NCI-H524 treated with DMSO at 0.1 percent for 48 hours (cell line): ENCODE measurements around the gene MRPS24.
"Not testable (repeated sequence)": the region's sequence is repeated elsewhere in the genome, so short reads cannot be mapped to it uniquely, and the experiment has no call there.

Experiments used
- DNase-seq: peaks from one replicate; lab custom pipeline; 2025; lab: John Stamatoyannopoulos, UW

MRPS24 gene

DNA sequence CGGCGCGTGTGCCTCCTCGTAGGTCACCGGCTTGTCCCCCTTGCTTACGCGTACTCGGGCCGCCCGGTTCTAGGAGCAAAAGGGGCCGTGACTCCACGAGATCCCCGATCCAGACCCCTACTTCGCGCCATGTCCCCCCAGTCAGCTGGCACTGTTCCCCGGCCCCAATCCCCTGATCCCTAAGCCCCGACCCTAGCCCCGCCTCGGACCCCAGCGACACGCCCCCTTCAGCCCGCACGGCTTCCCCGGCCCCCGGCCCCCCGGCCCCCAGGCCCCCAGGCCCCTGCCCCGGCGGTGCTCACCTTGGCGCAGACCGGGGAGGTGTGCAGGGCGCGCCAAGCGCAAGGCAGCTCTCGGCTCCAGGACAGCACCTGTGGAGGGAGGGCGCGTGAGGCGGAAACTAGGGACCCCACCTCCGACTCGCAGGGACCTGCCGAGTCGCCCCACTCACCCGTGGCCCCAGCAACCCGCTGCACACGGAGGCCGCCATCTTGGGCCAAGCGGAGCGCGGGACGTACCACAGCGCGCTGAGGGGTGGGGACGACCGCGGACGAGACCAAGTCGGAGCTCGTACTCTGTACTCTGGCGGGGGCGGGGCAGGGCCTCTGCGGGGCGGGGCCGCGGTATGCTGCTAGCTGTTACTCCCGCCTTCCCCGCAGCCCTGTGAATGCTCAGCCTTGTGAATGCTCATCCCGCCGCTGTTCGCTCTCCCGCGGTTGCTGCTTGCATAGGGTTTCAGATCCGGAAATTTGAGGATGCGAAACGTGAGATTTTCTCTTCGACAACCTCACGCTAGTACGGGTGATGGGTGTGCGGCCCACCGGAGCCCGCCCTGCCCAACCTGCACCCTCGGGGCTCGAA lies at the start of gene MRPS24:
MRPS24 (minus strand) TSS at position 512 of the 861 bp plus-strand sequence; CDS start at position 490, 22 bp downstream.
- peak; percentile 66 for DNase-seq

DNA sequence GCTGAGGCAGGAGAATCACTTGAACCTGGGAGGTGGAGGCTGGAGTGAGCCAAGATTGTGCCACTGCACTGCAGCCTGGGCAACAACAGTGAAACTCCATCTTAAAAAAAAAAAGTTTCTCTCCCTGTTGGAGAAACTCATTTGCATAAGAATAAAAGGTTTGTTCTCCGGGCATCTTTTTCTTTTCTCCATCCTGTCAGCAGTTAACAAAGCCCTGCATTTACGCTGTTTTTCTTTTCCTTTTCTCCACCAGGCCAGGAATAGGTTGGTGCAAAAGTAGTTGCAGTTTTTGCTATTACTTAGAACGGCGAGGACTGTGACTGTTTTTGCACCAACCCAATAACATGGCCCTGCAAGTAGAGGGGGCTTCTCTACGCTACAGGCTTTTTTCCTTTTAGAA lies 46.6 kb upstream of the MRPS24 start:
- DNase-seq = no peak

DNA sequence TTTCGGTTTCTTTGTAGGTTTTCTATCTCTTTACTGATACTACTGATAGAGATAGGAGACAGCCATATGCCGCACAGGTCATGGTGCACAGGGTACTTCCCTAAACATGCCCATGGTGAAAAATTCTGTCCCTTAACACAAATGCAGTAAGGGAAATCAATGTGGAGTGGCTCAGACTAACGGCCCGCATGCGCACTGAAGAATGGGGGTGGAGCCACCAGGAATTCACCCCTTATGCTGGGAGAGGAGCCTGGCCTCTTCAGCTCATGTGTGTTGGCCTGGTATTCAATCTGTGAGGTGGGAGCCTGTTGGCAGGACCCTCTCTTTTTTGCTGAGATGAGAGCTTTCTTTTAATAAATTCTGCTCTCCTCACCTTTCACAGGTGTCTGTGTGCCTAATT lies 45.5 kb upstream of the MRPS24 start:
- DNase-seq = no peak

DNA sequence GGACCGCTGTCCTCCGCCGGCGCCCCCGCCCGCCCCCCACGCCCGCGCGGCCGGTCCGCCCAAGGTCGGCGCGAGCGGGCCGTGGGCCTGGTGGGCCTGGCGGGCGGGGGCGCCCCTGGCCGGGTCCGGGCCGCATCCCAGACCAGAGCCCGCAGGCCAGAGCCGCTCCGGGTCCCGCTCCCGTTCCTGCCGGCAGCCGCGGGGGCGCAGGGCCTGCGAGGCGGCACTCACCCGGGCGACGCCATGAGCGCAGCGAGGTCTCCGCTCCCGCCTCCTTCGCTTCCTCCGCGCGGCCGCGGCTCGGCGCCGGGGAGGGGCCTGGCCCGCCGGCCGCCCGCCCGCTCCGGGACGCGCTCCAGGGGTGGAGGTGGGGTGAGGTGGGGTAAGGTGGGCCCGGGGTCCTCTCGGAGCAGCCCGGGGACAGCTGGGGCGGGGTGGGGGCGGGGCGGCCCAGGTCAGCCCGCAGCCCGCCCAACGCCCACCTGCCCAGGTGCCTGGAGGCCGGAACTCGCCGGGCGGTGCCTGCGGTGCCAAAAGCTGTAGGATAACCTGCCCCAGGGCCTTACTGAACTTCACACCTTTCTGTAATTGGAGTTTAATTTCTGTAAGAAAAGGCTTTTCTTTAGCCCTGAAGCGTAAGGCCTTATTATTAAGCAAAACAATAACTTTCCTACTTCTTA lies 37.2 kb upstream of the MRPS24 start, which contains the start of gene URGCP:
URGCP (minus strand) TSS at position 266 of the 680 bp plus-strand sequence; CDS start at position 245, 21 bp downstream.
- DNase-seq = no peak

DNA sequence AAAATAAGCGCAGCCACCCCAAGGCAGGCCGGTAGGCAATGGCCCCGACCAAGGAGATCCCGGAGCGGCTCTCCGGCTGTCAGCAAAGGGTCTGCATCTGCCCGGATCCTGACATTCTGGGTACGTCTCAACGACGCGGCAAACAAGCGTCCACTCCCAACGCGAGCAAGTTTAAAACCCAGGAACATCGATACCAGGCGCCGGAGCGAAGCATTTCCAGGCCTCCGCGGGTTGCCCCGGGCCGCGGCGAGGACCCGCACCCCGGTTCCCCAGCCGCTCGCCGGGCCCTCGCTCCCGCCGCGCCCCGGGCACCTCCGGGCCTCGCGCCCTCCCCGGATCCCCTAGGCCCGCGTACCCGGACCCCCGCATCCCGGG lies 36.6 kb upstream of the MRPS24 start:
- DNase-seq = no peak

DNA sequence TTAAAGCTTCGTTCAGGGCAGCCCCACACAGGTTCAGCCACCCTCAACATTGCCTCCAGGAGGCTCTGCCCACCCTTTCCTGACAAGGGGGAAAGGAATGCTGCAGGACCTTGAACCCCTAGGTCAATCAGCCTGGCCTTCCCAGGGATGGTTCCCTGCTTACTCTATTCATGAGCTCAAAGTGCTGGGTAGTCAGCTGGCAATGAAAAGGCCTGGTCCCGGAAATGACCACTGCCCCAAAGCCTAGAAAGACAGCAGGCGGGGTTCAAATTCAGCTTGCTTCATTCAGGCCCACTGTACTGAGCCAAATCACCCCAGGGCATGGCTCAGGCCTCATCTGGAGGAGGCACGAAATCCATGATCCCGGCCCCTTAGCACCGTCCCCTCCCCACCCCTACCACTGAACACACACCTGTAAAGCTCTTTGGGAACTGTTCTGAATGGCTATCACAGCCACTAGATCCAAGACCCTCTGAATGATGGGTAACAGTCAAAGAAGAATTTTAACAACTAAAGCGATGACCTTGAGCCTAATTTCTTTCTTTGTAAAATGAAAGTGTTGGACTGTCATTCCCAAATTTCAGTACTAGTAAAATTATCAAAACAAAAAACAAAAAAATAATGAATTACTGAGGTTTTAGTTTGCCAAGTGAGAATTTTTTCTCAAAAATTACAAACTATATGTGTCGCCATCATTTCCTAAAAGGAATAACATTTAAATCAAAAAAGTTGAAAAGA lies 36.1 kb upstream of the MRPS24 start:
- DNase-seq = no peak

DNA sequence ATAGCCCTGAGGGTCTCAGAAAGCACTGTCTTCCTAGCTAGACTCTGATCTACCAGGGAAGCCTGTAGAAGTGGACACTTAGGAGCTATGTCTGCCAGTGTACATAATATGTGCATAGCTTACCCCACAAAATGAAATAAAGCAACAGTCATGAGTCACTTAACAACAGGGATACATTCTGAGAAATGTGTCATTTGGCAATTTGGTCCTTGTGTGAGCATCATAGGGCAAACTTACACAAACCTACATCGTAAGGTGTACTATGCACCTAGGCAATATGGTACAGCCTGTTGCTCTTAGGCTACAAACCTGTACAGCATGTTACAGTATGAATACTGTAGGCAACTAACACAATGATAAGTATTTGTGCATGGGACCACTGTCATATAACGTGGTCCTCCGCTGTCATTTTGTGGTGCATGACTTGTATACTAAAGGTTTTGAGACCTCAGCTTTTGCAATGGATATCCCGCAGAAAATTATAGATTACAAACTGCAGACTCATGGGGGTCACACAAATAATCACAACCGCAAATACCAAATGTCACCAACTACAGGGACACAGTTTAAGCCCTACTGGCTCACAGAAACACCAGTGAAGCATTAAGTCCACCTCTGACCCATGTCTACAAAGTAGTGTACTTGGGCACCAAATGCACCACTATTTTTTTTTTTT lies 35.4 kb upstream of the MRPS24 start:
- no peak for DNase-seq

DNA sequence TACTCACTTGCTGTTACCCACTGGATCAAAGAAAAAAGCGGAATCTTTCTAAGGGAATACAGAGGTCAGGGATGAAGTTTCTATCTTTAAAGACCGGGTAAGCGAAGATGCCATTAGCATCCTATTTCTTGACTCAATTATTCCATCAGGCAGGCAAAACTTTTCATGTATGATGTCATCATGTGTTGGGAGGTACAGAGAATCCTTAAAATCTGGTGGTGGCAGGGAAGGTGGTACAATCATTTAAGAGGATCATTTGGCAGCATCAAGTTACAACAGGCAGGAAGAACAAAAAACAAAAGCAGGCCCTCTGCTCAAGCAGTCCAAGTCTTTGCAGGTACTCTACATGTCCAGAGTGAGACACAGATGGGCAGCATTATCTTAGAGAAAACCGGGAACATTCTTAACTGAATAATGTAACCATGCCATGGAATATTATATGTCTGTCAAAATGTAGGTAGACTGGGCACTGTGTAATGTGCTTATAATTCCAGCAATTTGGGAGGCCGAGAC lies 33.3 kb upstream of the MRPS24 start:
- DNase-seq = no peak

DNA sequence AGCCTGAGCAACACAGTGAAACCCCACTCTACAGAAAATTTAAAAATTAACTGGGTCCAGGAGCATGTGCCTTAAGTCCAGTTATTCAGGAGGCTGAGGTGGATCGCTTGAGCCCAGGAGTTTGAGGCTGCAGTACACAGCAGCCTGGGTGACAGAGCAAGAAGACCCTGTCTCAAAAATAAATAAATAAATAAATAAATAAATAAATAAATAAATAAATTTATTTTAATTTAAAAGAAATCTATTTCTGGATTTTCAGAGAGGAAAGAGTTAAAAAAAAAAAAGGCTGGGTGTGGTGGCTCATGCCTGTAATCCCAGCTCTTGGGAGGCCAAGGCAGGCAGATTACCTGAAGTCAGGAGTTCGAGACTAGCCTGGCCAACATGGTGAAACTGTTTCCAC lies 29.3 kb upstream of the MRPS24 start:
- DNase-seq = not testable (repeated sequence)

DNA sequence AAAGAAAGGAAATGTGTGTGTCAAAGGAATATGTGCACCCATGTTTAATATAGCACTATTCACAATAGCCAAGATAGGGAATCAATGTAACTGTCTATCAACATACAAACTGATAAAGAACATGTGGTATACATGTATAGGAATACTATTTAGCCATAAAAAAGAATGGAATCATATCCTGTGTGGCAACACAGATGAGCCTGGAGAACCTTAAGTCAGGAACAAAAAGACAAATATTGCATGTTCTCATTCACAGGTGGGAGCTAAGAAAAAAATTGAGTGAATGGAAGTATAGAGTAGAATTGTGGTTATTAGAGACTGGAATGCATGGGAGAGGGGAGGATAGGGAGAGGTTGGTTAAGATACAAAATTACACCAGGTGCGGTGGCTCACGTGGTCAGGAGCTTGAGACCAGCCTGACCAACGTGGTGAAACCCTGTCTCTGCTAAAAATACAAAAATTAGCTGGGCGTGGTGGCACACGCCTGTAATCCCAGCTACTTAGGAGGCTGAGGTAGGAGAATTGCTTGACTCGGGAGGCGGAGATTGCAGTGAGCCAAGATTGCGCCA lies 26.6 kb upstream of the MRPS24 start:
- no peak for DNase-seq

DNA sequence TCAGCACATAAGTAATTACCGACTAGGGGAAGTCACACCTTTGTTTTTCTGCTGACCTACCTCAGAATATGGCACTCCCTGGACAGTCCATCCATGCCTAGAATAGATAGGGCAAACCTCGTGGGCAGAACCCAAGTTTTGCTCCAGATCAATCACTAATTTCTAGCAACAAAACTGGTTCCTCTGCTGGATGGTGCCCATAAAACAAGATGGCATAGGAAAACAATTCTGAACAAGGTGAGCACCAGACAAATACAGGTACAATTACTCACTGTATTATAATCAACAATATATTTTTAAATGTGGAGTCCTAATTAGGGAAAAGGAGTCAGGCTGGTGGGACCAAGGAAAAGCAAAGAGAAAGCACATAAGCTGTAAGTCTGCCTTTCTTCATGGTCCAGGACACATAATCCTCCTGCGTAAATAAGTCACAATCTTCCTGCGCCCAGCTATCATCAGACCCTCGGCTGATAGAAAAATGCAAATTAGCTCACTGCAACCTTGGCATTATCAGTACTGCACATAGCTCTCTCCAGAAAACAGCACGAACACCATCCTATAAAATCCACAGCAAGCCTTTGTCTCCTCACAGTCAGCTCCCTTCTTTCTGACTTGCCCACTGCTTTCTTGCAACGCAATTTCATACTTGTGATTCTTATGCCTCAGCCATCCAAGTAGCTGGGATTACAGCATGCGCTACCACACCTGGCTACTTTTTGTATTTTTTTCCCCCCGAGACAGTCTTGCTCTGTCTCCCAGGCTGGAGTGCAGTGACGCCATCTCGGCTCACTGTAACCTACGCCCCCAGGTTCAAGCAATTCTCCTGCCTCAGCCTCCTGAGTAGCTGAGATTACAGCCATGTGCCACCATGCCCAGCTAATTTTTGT lies 22.0 kb upstream of the MRPS24 start:
- no peak for DNase-seq

DNA sequence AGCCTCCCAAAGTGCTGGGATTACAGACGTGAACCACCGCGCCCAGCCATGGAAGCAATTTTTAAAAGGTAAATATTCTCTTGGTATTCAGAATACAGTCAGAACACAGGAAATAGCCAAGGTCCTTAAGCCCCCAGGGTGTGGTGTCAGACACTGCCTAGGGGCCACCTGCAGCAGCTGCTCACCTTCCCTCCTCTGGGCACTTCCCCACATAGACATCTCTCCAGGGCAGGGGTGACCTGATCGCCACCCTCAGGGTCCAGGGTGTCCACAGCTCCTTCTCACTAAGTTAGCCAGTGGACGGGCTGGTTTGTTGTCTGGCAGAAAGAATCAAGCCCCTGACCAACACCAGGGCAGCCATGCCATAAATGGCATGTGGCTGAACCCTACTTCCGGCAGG lies 21.2 kb upstream of the MRPS24 start:
- no peak for DNase-seq

DNA sequence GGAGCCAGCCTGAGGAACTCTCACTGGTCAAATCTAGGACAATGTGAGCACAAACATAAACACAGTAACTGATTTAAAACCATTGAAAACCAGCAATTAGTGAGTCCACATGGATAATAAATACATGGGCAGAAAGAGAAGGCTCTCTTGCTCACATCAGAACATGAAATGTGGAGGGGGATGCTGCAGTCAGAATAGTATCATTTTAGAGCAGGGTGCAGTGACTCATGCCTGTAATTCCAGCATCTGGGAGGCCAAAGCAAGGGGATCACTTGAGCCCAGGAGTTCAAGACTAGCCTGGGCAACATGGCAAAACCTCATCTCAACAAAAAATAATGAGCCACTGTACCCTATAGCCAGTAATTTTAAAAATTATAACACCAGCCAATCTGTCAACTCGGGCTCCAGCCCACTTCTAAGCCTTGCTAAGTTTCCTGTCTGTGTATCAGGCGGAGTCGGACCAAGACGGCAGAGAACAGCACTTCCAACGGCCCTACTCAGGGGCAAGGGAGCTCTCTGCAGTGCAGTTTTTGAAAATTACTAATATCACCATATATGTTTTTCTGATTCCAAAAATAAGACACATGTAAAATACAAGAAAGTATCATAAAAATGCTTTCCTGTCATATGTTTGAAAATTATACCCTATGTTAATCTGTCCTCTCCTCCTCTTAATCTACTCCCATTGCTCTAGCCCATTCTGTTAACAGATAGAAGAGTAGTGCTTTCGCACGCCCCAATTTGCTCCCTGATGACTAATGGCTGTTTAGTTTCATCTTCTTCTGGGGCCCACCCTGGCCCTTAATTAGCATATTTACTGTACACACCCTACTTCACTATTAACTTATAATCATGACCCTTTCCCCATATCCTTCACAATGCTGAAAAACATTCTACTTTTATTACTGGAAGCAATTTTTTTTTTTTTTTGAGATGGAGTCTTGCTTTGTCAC lies 20.0 kb upstream of the MRPS24 start:
- DNase-seq = no peak

DNA sequence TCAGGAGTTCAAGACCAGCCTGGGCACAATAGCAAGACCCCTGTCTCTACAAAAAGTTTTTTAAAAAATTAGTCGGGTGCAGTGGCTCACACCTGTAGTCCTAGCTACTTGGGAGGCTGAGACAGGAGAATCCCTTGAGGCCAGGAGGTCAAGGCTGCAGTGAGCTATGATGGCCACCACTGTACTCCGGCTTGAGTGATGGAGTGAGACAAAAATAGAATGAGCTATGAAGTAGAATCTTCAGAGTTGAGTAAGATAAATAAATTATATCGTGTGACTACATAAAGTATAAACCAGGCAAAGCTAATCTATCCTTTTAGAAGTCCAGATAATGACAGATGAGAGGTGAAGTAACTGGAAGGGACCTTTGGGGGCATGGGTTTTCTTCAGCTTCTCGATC lies 15.3 kb upstream of the MRPS24 start:
- no peak for DNase-seq

DNA sequence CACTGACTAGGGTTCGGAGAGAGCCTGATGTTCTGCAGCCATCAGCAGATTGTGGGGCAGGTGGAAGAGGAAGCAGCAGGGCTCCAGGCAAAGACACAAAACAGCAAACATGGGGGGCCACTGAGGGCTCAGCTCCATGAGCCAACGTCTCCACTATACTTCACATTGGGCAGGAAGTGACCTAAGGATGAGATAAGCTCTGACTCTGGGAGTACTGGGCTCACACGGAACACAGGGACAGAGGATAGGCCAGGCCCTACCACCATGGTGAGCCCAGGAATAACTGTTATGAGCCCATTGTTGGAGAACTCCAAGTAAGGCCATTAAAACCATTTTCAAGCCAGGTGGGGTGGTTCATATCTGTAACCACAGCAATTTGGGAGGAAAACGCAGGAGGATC lies 14.9 kb upstream of the MRPS24 start:
- no peak for DNase-seq

DNA sequence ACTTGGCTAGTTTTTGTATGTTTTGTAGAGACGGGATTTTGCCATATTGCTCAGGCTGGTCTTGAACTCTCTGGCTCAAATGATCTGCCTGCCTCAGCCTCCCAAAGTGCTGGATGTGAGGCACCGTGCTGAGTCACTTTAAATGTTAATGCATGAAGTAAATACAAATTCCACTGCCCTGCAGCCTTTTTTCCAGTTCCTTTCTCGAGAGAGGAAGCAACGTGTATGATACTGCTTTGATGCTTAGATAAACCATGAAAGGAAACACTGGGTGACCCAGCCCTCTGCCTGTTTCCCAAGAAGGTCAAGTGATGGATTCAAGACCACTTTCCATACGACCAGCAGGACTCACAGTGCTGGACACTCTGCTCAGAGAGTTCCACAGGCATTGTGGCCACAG lies 11.3 kb upstream of the MRPS24 start:
- DNase-seq = no peak

DNA sequence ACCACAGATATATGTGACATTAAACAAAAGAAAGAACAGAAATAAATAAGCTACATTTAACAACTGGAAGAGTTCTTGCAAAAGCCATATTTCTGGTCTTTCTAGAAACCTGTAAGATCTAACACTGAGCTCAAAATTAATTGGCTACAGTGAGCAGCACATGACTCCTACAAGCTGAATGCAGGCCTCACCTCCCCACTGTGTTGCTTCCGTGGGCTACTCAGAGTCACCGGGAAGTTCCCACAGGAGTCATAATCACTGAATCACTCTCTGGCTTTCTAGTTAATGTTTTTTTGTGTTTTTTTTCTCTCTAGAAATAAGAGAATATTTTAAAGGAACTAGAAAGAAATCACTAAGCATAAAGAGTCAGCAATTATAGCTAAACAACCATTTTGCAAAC lies 10.2 kb upstream of the MRPS24 start:
- DNase-seq = no peak

DNA sequence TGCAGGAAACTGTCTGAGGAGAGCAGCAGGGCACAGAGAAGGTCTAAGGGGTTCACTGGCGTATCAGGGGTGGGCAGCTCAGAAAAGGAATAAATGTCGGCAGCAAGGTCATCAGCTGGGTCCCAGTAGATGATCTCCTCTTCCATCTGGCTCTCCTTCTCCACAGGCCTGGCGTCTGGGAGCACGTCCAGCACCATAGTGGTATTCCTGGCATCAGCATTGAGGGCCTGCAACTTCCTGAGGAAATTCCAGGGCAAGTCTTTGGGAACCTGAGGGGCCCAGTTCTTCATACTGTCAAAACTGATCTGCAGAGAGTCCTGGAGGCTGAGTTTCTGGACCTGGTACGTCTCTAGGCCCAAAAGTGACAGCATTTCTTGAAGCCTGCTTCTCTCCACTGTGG lies 9.6 kb upstream of the MRPS24 start:
- no peak for DNase-seq
